GM20000 (cell line): ENCODE results near the gene NOL4L.

Experiments used
- DNase-seq: peaks from one replicate; pipeline ENCODE4 v3.0.0; 2012; ENCODE audit warnings: low spot score
- CTCF ChIP-seq: IDR thresholded peaks from 2 replicates; pipeline ENCODE4 v1.5.1; 2012; ENCODE audit warnings: mild to moderate bottlenecking, control low read depth; ENCODE audit errors: extremely low read depth, missing control alignments

Gene NOL4L

GRCh38 chr20:32621891-32622584 is 36.9 kb upstream of the NOL4L start:
- no peak for DNase-seq
- TF ChIP-seq CTCF, result no peak

GRCh38 chr20:32621071-32621890 is 36.1 kb upstream of the NOL4L start:
- DNase-seq, result peak; percentile 78
- no peak for TF ChIP-seq CTCF

- DNase-seq, result no peak
- no peak for TF ChIP-seq CTCF
These were observed 34.5 kb upstream of the NOL4L start for GRCh38 chr20:32619586-32619985.

- DNase-seq, result no peak
- no peak for TF ChIP-seq CTCF
These were observed 29.6 kb upstream of the NOL4L start for GRCh38 chr20:32614772-32615171.

- TF ChIP-seq CTCF, result no peak
- no peak for DNase-seq
These were observed 29.2 kb upstream of the NOL4L start for GRCh38 chr20:32614303-32614702.

- no peak for DNase-seq
- TF ChIP-seq CTCF, result no peak
These were observed 28.3 kb upstream of the NOL4L start for GRCh38 chr20:32613192-32614053.
